SKM-1 treated with dmso at 0.1 percent for 144 hours (cell line): ENCODE data around the gene UBE2QL1.

Experiments
- DNase-seq: peaks from one replicate; lab custom pipeline; 2025; ENCODE audit not compliant: unreplicated experiment; lab: John Stamatoyannopoulos, UW

The UBE2QL1 gene

DNA sequence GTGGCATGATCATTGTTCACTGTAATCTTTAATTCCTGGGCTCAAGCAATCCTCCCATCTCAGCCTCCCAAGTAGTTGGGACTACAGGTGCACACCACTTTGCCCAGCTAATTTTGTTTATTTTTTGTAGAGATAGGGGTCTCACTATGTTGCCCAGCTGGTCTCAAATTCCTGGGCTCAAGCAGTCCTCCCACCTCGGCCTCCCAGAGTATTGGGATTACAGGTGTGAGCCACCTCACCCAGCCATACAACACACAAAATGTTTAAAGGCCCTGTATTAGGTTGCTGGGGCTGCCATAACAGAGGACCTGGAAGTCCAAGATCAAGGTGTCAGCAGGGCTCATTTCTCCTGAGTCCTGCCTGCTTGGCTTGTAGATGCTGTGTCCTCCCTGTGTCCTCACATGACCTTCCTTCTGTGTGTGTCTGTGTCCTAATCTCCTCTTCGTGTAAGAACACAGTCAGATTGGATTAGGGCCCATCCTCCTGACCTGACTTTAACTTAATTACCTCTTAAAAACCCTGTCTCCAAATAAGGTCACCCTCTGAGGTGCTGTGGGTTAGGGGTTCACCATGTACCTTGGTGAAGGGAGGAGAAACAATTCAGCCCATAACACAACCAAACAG is 5.4 kb downstream of the UBE2QL1 start:
- DNase-seq = no peak

DNA sequence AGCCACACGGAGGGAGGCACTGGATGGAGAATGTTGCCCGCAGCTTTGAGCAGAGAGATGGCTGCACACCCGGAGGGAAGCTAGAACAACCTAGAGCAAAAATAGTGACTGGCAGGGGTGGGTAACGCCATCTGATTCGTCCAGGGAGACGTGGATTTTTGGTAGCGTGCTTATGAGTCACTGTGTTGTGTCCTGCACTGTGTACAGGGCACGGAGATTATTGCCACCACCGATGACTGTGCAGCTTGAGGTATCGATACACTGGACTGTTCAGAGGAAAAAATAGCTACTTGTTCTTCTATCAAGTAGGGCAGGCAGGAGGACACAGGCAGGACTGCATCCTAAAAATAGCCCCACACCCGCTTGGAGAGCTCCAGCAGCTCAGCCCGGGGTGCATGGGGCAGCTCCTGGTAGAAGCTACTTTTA is 6.0 kb downstream of the UBE2QL1 start:
- DNase-seq = no peak

DNA sequence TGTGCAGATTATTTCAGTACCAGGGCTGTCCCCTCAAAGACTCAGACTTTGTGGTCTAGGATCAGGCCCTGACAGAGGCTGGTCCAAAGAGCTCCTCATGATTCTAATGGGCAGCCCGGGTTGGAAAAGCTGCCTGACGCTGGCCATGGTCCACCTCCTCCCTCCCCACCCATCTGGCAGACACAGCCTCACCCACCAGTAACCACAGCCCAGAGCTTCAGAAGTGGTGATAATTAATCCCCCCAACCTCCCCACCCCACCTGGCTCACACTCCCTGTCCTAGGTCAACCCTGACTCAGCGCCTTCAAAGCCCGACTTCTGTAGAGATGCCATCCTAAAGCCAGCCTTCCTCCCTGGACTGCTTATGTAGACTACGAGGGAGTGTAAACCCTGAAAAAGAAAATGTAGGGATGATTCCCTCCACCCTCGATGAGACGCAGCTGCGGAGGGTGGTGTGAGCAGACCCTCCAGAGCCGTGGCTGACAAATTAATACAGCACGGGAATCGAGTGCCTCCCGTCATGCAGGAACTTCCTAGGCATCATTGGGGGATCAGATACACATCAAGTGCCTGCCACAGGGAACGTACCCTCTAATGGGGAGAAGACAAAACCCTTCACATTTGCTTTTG is 7.0 kb downstream of the UBE2QL1 start:
- no peak for DNase-seq

DNA sequence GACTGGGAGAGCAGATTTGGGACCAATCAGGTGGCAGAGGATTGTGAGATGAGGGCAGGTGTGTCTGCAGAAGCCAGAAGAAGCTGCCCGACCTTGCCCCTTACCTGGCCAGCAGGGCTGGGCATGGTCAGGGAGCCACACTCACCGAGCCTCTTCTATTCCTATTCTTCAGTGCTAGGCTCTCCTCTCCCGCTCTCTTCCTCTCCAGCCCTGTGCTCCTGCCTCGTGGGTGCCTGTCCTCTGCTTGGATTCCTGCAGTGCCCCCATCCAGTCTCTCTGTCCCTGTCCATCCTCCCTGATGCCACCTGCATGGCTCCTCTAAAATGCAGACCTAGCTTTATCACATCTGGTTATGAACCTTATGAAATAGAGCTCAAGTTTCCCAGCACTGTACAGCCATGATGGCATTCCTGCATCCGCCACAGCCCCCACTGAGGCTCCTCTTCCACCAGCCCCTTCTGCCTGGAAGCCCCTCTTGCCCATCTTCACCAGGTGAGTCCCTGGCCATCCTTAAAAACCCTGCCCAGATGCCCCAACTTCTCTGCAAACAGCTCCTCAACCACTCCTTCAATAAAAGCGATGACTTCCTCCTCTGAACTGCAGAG is 8.2 kb downstream of the UBE2QL1 start:
- DNase-seq = no peak

DNA sequence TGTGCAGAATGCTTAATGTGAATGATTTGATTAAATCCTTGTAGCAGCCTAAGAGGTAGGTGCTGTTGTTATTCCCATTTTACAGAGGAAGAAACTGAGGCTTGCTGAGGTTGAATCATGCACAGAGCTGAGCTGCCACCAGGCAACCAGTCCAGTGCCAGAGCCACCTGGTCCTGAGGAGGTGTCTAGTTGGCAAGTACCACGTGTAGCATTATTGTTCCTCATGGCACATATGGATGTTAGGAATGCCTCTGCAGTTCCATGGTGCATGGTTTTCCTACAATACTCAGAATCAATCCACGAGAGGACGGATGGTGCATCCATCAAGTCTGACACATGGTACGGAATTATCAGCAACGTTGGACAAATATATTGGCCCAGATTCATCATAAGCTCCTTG is 8.9 kb downstream of the UBE2QL1 start:
- DNase-seq = no peak

DNA sequence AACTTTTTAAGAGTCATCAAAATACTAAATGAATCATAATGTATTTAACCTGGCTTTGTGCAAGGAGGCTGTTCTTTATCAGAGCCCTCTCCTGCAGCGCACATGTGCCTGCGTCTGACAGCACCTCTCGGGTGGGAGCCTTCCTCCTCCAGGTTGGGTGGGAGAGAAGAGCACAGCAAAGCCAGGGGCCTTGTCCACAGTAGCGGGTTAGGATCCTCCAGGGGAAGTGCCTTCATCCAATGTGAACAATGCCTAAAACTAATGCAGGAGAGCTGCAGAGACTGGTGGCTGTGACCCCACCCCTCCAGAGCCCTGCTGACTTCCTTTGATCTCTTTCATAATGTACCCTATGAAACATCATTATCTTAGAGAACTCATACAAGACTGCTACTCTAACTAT is 10.2 kb downstream of the UBE2QL1 start:
- no peak for DNase-seq

DNA sequence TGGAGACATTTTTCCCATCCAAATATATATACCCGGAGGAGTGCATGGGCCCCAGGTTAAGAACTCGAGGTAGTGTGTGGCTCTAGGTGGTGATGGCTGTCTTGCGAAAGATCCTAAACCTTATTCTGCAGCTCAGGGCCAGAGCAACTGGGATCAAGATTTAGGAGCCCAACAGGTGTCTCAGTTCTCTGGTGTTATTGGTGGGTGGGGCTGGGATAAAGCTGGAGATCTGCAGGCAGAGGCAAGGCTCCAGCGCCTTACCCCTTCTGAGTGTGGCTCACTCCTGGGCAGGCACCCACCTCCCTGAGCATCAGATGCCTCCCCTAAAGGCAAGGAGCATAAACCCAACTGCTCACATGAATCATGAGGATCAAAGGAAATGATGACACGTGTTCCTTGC is 11.2 kb downstream of the UBE2QL1 start:
- no peak for DNase-seq

DNA sequence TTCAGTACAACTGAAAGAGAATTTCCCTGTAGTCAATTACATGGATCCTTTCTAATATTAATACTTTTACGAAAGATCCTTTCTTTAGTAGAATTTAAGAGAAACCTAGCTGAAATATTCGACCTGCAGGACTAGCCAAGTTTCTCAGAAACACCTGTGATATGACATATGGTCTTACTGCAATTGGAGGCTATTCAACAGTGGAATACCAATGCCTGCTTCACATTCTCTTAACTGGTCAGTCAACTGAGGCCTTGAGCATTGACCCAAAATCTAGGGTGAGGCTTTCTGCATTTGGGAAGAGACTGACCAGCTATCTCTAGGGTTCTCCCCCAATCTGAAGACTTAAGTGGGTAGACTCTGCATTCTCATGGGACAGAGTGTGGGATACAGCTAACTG is 12.3 kb downstream of the UBE2QL1 start:
- no peak for DNase-seq

DNA sequence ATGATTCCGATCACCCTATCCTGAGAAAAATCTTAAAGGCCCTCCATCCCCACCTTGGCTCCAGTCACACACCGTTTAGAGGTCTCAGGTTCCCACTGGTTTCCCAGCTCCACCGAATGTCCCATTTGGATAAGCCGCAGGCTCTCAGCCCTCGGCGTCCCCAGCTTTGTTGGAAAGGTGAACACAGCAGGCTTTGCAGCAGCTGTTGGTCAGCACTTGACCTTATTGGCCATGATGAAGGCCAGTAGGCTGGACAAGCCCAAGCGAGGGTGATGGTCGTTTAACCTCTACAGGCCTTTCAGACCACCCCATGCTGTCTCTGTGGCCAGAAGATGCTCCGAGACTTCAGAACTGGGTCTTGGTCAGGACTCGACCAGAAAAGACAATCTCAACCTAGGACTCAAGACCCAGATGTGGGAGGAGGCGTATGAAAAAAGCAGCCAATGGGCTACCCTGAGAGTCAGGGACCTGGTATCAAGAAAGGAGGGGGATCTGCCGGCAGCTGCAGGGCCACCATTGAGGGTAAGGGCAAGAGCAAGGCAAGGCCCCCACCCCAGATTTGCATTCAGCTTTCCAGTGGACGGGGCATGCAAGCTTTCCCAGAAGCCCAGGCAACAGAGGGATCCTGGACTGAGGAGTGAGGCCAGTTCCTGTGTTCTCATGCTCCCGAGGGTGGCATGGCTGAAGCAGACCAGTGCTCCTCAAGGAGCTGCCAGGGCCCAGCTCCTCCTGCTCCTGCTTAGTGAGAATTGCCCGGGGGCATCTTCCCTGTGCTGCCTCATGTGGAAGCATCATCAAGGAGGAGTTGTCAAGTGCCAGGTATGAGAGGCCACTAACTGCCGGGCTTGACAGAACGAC is 13.4 kb downstream of the UBE2QL1 start:
- no peak for DNase-seq

DNA sequence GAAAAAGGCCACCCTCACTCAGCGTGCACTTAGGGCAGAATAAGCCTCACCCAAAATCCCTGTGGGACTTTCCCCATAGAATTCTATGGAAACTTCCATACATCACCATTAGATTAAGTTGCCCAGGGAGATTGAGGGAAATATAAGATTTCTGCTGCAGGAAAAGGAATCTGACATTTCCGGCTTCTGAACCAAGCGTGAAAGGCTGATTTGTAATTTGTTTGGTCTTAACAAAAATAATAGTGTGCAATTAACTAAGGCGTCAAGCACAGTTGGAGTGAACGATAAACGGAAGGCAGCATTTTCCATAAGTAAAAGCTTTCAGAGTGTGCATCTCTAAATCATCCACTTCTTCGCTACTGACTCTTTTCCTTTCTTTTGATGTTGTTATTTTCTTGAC is 14.0 kb downstream of the UBE2QL1 start:
- DNase-seq = no peak

DNA sequence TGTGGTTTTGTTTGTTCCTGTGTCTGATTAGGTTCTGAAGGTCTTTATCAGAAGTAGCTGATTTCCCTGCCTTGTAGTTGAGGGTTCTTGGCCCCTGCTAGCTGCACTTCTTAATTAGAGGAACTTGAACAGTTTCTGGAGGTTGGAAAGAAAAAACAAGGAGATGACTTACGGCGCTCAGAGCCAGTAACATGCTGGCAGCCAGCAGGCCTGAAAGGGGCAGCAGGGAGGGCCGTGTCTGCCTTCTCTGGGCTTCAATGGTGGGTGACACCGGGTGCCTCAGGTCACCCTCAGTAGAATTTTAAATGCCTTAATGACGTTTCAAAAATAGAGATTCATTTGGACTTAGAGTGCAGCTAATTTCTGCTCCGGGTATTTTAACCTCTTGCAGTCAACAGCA is 15.8 kb downstream of the UBE2QL1 start:
- no peak for DNase-seq

DNA sequence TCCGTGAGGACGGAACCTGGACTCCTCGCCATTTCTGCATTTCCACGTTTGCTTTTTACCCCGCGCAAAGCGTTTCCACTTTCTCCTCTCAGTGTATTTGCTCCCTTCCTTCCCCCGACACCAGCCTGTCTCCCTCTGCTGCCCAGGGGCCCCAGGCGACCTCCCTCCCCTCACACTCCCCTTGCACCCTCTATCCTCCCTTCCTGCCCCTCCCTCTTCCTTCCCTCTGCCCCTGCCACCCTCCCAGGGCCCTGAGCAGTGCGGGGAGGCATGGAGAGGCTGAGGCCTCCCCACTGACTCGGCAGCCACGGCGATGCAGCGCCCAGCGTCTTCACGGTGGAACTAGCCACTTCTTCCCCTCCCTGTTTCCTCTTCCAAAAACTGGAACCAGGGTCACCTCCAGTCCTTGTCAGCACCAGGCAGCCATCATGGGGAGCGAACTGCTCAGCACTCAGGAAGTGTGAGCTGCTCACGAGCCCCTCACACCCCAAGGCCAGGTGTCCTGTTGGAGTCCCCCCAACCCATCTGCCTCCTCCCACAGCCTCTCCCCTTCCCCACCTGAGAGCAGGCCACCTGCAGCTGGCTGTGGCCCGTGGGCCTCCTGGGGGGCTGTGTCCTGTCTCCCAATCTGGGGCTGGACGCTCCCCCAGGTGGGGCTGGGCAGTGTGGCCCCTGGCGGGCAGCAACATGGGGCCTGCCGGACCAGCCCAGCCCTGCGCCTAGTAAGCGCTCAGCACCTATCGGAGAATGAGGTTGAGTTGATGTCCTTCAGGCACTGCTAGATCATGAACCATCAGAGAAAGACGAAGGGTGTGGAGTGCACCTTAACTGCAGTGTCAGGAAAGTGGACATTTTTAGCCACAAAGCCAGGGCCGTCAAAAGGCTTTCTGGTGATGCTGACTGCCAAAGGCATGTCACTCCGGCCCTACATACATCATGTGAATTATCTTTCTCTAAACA is 17.5 kb downstream of the UBE2QL1 start:
- no peak for DNase-seq

DNA sequence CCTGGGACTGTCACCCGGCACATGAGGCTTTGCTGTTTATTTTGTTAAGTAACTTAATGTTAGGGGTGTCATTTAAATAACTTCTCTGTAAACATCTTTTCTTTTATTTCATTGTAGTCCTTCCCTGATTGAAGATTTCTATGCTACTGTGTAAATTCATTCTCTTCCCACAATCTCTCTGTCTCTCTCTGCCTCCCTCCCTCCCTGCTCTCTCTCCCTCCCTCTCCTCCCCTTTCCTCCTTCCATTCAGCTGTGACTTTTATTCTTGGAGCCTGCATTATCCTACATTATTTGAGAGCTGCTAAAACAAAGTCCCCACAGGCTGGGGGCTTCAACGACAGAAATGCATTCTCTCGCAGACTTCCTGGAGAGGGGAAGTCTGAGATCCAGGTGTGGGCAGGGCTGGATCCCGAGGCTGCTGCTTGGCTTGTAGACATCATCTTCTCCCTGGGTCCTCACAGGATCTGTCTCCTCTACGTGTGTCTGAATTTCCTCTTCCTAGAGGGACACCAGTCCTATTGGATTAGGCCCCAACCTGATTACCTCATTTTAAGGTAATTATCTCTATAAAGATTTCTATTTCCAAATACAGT is 18.4 kb downstream of the UBE2QL1 start:
- no peak for DNase-seq

DNA sequence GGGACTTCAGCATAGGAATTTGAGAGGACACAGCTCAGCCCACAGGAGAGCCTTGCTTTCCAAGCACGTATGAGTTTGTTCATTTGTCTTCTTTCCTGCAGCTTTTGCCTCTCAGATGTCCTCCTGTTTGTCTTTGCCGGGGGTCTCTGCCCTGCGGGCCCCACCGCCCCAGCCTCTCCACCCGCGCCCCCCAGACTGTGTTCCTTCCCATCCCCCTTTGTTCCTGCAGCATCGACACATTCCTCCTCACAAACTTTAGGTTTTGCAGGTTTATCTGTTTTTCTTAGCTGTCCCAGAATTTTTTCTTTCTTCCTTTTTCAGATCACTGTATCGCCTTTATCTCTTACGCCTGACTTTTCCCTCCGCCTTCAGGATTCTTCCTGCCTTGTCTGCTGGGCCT is 18.9 kb downstream of the UBE2QL1 start:
- DNase-seq = no peak

DNA sequence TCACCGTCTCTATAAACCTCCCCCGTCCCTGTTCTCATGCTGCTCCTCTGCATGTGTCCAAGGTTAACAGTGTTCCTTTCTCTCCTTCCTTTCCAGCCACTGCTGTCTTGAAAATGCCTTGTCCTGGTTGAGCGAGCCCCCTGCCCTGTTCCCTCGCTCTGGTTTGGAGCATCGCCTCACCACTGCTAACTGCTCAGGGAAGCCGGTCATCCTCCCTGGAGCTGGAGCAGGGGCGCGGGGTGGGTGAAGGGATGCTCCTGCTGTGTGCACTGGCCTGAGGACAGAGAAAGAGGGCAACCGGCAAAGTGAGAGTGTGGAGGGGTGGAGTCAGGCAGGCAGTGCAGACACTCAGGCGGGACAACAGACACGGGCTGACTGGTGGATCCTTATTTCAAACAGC is 19.4 kb downstream of the UBE2QL1 start:
- no peak for DNase-seq

DNA sequence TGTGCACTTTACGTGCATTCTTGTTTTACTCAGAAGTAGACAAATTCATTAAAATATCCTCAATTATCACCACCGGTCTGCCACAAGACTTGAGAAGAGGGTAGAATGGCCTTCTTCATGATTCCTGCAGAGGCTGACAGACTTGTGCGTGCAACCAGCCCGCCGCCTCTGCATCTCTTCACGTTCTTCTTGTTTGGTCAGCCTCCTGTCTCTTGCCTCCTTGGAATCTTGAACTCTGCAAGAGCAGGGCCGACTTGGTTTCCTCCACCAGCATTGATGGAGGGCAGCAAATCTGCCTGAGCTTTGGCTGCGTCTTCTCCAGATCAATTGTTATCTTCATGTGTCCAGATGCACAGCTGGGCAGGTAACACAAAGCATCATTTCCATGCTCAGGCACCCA is 20.2 kb downstream of the UBE2QL1 start:
- no peak for DNase-seq

DNA sequence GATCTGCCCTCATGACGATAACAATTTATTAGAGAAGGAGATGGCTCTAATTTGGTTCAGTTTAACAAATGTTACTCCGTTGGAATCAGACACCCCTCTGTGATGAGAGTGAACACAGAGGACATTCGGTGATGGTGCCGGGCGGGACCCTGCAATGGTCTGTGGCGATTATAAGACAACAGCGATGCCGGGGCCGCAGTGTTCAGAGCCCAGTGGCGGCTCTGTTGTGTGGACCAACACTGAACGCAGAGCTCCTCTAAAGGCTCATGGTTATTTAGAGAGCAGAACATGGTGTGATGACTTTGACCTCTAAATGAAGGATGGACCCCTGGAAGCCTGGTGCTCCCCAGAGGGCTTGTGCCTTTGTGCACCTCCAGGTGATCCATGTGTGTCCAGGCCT is 21.2 kb downstream of the UBE2QL1 start:
- DNase-seq = no peak

DNA sequence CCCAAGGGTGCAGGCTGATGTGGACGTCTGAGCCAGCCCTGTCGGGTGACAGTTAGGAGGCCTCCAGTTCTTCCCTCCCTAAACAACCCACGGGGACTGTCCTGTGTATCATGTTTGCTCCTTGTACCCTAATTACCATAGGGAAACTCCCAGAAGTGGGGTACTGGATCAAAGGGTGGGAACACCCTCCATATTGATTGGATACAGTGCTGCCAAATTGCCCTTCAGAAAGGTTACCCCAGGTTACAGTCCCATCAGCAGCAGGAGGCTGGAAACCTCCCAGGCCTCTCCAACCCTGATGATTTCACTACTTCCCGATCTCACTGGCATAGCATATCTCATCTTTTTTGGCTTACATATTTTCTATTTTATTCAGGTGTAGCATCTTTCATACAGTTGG is 22.0 kb downstream of the UBE2QL1 start:
- no peak for DNase-seq

DNA sequence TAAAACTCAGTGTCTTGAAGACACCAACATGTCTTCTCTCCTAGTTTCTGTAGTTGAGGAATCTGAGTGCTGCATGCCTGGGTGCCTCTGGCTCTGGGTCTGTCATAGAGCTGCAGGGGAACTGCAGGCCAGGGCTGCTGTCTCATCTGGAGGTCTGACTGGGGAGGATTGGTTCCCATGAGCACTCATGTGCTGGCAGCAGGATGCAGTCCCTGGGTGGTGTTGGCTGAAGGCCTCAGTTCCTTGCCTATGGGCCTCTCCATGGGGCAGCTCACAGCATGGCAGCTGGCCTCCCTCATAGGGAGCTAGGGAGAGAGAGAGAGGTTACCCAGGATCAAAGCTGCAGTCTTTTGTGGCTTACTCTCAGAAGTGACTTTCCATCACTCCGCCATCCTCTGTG is 22.6 kb downstream of the UBE2QL1 start:
- DNase-seq = no peak

DNA sequence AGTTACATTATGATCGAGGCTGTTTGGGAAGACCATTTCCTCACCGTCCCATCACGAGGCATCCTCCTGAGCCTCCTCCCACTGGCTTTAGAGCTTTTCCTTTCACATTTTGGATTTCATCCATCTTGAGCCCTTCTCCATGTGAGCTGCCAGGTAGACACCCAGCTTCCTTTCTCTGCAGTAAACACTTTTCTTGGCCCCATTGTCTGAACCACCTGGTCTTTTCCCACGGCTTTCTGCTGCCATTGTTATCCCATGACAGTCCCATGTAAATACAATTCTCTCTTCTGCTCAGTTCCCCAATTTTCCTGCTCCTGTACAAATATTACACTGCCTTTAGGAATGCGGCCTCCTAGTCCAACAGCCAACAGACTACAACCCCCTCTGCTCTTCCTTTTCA is 24.1 kb downstream of the UBE2QL1 start:
- DNase-seq = no peak
